H4 (cell line): ENCODE measurements around the gene ABCC10. TPM values are rescaled to one million over a fixed set of nuclear protein-coding genes. Genes with fewer than 3 reads are reported as not detected.
"Not testable (repeated sequence)": the region's sequence is repeated elsewhere in the genome, so short reads cannot be mapped to it uniquely, and the experiment has no call there.

Source experiments
- DNase-seq: peaks from one replicate; pipeline ENCODE4 v3.0.0-alpha.2; 2015; ENCODE audit warnings: low spot score
- total RNA-seq: library from RNA; depleted of rRNA; stranded (reverse); fragments of >200 nt; shearing (Covaris generic); gene quantifications from 2 replicates; pipeline ENCODE4 v1.2.3, GENCODE V29; 2014; rRNA removed

Gene ABCC10
- total RNA-seq, 1 experiment from 2014 or later: 11.7 TPM

- peak; percentile 69 for DNase-seq
Measured at GRCh38 chr6:43495409-43495941, 68.1 kb downstream of the ABCC10 start.

- no peak for DNase-seq
Measured at GRCh38 chr6:43496370-43497128, 69.2 kb downstream of the ABCC10 start.

- no peak for DNase-seq
Measured at GRCh38 chr6:43497129-43497396, 69.7 kb downstream of the ABCC10 start.

GRCh38 chr6:43497689-43498088 lies 70.3 kb downstream of the ABCC10 start:
- no peak for DNase-seq

GRCh38 chr6:43498291-43498690 lies 71.0 kb downstream of the ABCC10 start:
- not testable (repeated sequence) for DNase-seq

GRCh38 chr6:43499028-43499815 lies 71.9 kb downstream of the ABCC10 start:
- no peak for DNase-seq

Other genes with a start within 250 kb of the ABCC10 start
- 18.2 and 18.5 TPM in 2 replicates for gene CUL9, start 245.3 kb upstream of the ABCC10 start, total RNA-seq
- gene DNPH1, start 198.1 kb upstream of the ABCC10 start, total RNA-seq: 110 and 147 TPM in 2 replicates
- gene TTBK1, start 184.1 kb upstream of the ABCC10 start, total RNA-seq: not detected in 2 replicates
- gene SLC22A7, start 129.3 kb upstream of the ABCC10 start, total RNA-seq: not detected in 2 replicates
- not detected in 2 replicates for gene CRIP3, start 118.7 kb upstream of the ABCC10 start, total RNA-seq
- gene ZNF318, start 57.9 kb upstream of the ABCC10 start, total RNA-seq: 4.7 and 7.5 TPM in 2 replicates
- gene DLK2, start 28.0 kb downstream of the ABCC10 start, total RNA-seq: 12.6 and 13.7 TPM in 2 replicates
- 9.9 and 11.3 TPM in 2 replicates for gene TJAP1, start 50.0 kb downstream of the ABCC10 start, total RNA-seq
- 1.0 and 1.8 TPM in 2 replicates for gene LRRC73, start 82.8 kb downstream of the ABCC10 start, total RNA-seq
- gene YIPF3, start 89.4 kb downstream of the ABCC10 start, total RNA-seq: 188 and 210 TPM in 2 replicates
- gene POLR1C, start 89.5 kb downstream of the ABCC10 start, total RNA-seq: 63.8 and 77.5 TPM in 2 replicates
- 35.3 and 36.1 TPM in 2 replicates for gene XPO5, start 148.5 kb downstream of the ABCC10 start, total RNA-seq
- 10.3 and 15.9 TPM in 2 replicates for gene POLH, start 148.6 kb downstream of the ABCC10 start, total RNA-seq
- 51.4 and 52.9 TPM in 2 replicates for gene GTPBP2, start 201.7 kb downstream of the ABCC10 start, total RNA-seq
- 75.9 and 83.8 TPM in 2 replicates for gene MAD2L1BP, start 208.3 kb downstream of the ABCC10 start, total RNA-seq
- gene RSPH9, start 217.5 kb downstream of the ABCC10 start, total RNA-seq: not detected in 2 replicates